Pancreas (tissue), 10 donors: ENCODE data around the gene DIAPH3. TPM values are rescaled to one million over a fixed set of nuclear protein-coding genes. Genes with fewer than 3 reads are reported as not detected.

Experiments
- ATAC-seq, 4 donors: fragments of 200-7000 bp; cut with Tn5 transposase; one replicate each; pipeline versions ENCODE4 v1.8.0 to v1.9.1; 2020; ENCODE audit warnings: mild to moderate bottlenecking in 4 of 4, moderate library complexity in 4 of 4
- DNase-seq, 6 donors: peaks; one replicate each; pipeline ENCODE4 v3.0.0-alpha.2; 2020
- FAIRE-seq: peaks from 2 replicates; lab custom pipeline; 2012; peaks lifted over from hg19 to GRCh38; lab: Jason Lieb, UNC
- H3K27ac ChIP-seq, 4 donors: fragments of 200-600 bp; sonication (generic); 1 replicate in 3 of 4; 2 replicates in 1 of 4; pipeline versions ENCODE4 v1.5.0 to v1.8.0; 2020
- H3K27me3 ChIP-seq, 4 donors: fragments of 200-600 bp; one replicate each; pipeline ENCODE4 v1.8.0; 2021
- H3K36me3 ChIP-seq, 3 donors: fragments of 200-600 bp; sonication (generic) in 1 of 3; one replicate each; pipeline versions ENCODE4 v1.5.0 to v1.8.0; 2020 to 2021
- H3K4me1 ChIP-seq, 3 donors: fragments of 200-600 bp; one replicate each; pipeline ENCODE4 v1.8.0; 2021
- H3K4me3 ChIP-seq, 4 donors: fragments of 200-600 bp; sonication (generic) in 2 of 4; one replicate each; pipeline versions ENCODE4 v1.5.0 to v1.8.0; 2020 to 2021
- H3K9me3 ChIP-seq, 4 donors: fragments of 200-600 bp; one replicate each; pipeline ENCODE4 v1.8.0; 2021
- WGBS, 2 donors: extraction: QIAGEN DNeasy Blood & Tissue Kit; methylation state at CpG; one replicate each; pipeline ENCODE4 v1.1.7; 2013; 5-methylcytosine and 5-hydroxymethylcytosine counted together
- intact Hi-C, 3 donors: fragments of 100-400 bp; cut with DNase I; formaldehyde crosslinking; loops; one replicate each; pipeline versions ENCODE4 v1.11.1 to v1.14.2; 2022
- polyA plus RNA-seq, 2 donors: library from polyadenylated mRNA; stranded (reverse); fragments of 200-250 nt; gene quantifications; one replicate each; pipeline ENCODE4 v1.2.3, GENCODE V29; 2013
- total RNA-seq, 6 donors: library from RNA; stranded (reverse); fragmentation: NEBNext Ultra II Directional in 4 of 6; extraction: Animal tissue kit (Norgen Biotek cat#: 25700) in 4 of 6; gene quantifications; one replicate each; pipeline versions ENCODE4 v1.2.1 to v1.2.4, GENCODE V29; 2021 to 2023
- TF ChIP-seq, protein P1 (sequence below), 4 donors: fragments of 200-600 bp; sonication (generic) in 3 of 4; IDR thresholded peaks; one replicate each; pipeline versions ENCODE4 v1.5.0 to v1.8.0; 2021; ENCODE audit warnings: antibody characterized with exemption in 4 of 4
- donor health status: healthy with polysubstance abuse.
- donor health status: DM: no; HTN: no; CAD: no; lungs with moderate emphysema.
- donor health status: DM: no; HTN: no; CAD: no.
- donor health status: control.
- donor health status: control.
- donor health status: Bipolar disorder and iron deficiency.
- donor health status: DM: yes; HTN: yes; CAD: no.
- donor health status: DM: no; HTN: no; CAD: no.
- donor health status: DM: no; HTN: no; CAD: no.
- donor health status: DM: yes; HTN: yes; CAD: no.

Gene DIAPH3
- total and polyA plus RNA-seq, 8 donors, result 0.12 to 1.3 (median 0.42) TPM; not detected in 1

DNA sequence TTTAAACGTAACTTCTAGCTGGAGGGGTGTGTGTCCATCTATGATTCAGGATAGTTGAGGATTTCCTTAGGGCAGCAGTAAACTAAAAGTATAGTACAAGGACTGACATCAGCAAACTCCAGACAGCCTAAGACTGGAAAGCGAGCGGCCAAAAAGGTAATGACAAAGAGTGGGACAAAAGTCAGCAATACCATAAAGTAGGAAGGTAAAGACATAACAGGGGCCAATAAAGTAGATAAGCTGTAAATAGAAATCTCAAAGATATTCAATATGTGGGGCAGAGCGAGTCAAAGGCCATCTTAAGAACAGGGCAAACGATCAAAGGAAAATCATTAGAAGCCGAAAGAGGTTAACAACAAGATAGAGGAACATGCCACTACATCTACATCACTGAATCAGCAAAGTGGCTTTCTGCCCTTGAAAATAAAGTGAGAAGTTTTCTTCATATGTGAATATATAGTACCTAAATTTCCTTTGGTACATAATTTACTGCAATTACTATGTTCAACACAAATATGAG lies 167.2 kb downstream of the DIAPH3 start:
- ATAC-seq (no peak), FAIRE-seq (no peak), DNase-seq (no peak)
- Histone ChIP-seq H3K4me1 (no peaks in the 10 kb centered on the region), H3K36me3 (no peaks in the 10 kb centered on the region), H3K9me3 (no peaks in the 10 kb centered on the region), H3K27me3 (no peaks in the 10 kb centered on the region), H3K4me3 (no peak overlapping the region), H3K27ac (no peak overlapping the region)
- intact Hi-C loops, result no loop called here
- TF ChIP-seq, protein P1, sequence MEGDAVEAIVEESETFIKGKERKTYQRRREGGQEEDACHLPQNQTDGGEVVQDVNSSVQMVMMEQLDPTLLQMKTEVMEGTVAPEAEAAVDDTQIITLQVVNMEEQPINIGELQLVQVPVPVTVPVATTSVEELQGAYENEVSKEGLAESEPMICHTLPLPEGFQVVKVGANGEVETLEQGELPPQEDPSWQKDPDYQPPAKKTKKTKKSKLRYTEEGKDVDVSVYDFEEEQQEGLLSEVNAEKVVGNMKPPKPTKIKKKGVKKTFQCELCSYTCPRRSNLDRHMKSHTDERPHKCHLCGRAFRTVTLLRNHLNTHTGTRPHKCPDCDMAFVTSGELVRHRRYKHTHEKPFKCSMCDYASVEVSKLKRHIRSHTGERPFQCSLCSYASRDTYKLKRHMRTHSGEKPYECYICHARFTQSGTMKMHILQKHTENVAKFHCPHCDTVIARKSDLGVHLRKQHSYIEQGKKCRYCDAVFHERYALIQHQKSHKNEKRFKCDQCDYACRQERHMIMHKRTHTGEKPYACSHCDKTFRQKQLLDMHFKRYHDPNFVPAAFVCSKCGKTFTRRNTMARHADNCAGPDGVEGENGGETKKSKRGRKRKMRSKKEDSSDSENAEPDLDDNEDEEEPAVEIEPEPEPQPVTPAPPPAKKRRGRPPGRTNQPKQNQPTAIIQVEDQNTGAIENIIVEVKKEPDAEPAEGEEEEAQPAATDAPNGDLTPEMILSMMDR (IDR thresholded peaks at IDR 0.05), result no peak
- WGBS, 2 donors, result 80 to 89% methylated on average over 6 of the region's 6 CpGs

DNA sequence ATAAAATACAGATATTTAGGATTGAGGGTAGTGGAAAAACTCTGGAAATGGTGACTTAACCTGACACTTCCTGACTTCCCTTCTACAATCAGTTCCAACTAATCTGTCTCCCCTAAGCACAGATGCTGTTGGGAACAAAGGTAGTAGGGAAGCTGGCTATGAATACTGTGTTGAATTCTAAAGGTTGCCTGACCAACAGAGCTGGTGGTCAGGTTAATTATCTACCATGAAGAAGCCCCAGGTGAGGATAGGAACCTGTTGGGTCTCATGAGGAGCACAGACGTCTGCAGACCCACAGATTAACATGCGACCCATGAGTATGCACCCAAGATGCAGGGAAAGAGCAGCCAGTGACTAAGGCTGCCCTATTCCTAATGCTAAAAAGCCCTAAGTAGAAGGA lies 172.3 kb downstream of the DIAPH3 start:
- no peaks in the 10 kb centered on the region for H3K27me3 ChIP-seq
- H3K27ac ChIP-seq, result no peak overlapping the region
- DNase-seq (no peak), FAIRE-seq (no peak), ATAC-seq (no peak)
- H3K4me3 ChIP-seq, result no peak overlapping the region
- intact Hi-C loops, result no loop called here
- TF ChIP-seq, protein P1 (IDR thresholded peaks at IDR 0.05), result no peak
- WGBS, 2 donors, result 91 to 92% methylated on average over 2 of the region's 2 CpGs
- no peaks in the 10 kb centered on the region for H3K9me3 ChIP-seq
- no peaks in the 10 kb centered on the region for H3K4me1 ChIP-seq
- H3K36me3 ChIP-seq, result no peaks in the 10 kb centered on the region

DNA sequence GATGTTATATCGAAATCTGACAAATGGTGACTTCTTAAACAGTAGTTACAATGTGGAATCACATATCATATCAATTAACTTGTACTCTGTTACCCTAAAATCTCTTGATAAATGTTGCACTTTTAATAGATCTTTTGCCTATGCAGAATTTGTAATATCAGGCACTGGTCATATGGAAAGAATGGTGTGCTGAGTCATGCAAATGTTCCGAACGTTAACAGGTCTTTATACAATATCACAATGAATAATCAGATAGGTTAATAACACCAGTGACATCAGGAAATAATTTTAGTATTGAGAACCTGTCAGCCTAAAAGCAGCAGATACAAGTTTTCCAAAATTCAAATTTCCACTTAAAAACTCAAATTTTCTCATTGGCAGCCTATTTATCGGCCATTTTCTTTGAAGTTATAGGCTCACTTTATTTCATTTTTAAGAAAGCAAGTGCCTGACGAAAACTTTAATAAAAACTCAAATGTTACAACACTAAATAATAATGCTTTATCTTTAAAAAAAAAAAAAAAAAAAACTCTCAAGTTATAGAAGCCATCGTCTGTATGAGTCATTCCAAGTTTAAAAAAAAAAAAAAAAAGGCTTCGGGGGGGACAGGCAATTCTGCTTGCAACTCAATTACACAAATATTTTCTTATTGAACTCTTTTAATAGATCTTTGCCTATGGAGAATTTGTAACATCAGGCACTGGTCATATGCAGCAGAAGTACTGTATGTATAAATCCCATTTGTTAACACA lies 180.9 kb downstream of the DIAPH3 start:
- ATAC-seq, result no peak

DNA sequence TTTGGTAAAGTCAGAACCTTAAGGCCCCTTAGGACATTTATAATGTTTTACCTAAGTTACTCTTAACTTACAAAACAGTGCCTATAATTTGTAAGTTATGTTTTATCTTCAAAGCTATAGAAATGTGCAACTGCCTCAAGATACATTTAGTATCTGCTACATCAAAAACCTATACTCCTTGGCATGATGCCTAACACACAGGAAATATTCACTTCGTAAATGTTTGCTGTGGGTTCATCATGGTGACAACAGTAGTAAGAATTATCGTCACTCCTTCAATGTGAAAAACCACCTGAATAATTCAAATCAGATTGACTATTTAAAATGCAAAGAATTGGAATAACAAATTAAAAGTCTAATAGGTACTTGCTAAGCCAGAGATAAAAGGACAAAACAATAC lies 184.1 kb downstream of the DIAPH3 start:
- Histone ChIP-seq H3K36me3 (no peaks in the 10 kb centered on the region), H3K27me3 (no peaks in the 10 kb centered on the region), H3K4me1 (no peaks in the 10 kb centered on the region), H3K9me3 (no peaks in the 10 kb centered on the region), H3K4me3 (no peak overlapping the region), H3K27ac (no peak overlapping the region)
- TF ChIP-seq, protein P1 (IDR thresholded peaks at IDR 0.05), result no peak
- WGBS, 2 donors, result 94 to 95% methylated on average over 2 of the region's 2 CpGs
- no peak for ATAC-seq
- DNase-seq, result no peak
- intact Hi-C loops, result no loop called here
- FAIRE-seq, result no peak

More for the DNA sequence above, 180.9 kb downstream of the DIAPH3 start:
- Histone ChIP-seq H3K27me3 (no peaks in the 10 kb centered on the region), H3K36me3 (no peaks in the 10 kb centered on the region), H3K9me3 (no peaks in the 10 kb centered on the region), H3K4me3 (no peak overlapping the region), H3K27ac (no peak overlapping the region), H3K4me1 (no peaks in the 10 kb centered on the region)
- WGBS, 2 donors, result 90 to 96% methylated on average over 7 of the region's 7 CpGs
- TF ChIP-seq, protein P1 (IDR thresholded peaks at IDR 0.05), result no peak
- intact Hi-C loops, result no loop called here
- FAIRE-seq (no peak), DNase-seq (no peak)

DNA sequence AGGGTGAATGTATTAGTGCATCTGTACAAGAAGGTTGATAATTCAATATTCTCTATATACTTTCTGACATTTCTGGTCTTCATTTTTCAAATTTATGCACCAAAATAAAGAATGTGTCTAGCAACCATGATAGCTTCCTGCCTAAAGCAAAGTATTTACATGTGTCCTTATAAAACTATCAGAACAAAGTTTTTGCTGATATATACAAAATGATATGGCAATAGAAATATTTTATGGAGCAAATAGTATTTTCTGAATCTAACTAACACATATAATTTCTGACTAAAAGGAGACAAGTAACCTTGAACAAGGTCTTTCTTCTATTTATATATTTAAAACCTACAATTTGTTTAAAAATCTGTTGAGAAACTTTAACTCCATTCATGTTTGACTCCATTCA lies 184.9 kb downstream of the DIAPH3 start:
- Histone ChIP-seq H3K9me3 (no peaks in the 10 kb centered on the region), H3K27ac (no peak overlapping the region), H3K36me3 (no peaks in the 10 kb centered on the region), H3K4me3 (no peak overlapping the region), H3K27me3 (no peaks in the 10 kb centered on the region), H3K4me1 (no peaks in the 10 kb centered on the region)
- TF ChIP-seq, protein P1 (IDR thresholded peaks at IDR 0.05), result no peak
- no peak for ATAC-seq
- intact Hi-C loops, result no loop called here
- DNase-seq, result no peak
- FAIRE-seq, result no peak
